ENCODE data around the gene ZNF683.

Gene ZNF683

GRCh38 chr1:26346274-26347033, 26.1 kb downstream of the ZNF683 start:
- no peak overlapping the region for H3K4me3 ChIP-seq (replicated peaks in 1 of 2; ENCODE audit: low read depth in 2 of 2, low read length in 2 of 2)
- no peak for TF ChIP-seq CTCF (IDR thresholded peaks at IDR 0.05; ENCODE audit: low read depth, low read length)
- DNase-seq (ENCODE audit: low read depth in 2 of 2) = no peak

DNA sequence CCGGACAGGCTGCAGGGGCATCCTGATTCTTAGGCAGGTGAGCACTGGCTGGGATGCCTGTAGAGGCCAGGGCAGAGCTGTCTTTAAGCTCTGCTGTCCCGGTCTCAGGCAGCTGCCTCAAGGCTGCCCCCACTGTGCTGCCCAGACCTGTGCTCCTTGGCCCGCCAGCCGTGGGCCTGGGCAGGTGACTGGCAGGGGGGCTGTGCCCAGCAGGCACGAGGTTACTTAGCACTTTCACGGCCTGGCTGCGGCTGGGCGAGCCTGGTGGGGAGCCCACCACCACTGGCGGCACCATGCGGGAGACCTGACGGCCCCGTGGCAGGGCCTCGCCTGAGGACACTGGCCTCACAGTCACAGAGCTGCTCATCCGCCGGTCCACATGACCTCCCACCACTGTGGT, 26.8 kb downstream of the ZNF683 start:
- TF ChIP-seq CTCF (IDR thresholded peaks at IDR 0.05; ENCODE audit: low read depth, low read length) = no peak
- no peak for DNase-seq (ENCODE audit: low read depth in 2 of 2)
- no peak overlapping the region for H3K4me3 ChIP-seq (replicated peaks in 1 of 2; ENCODE audit: low read depth in 2 of 2, low read length in 2 of 2)

DNA sequence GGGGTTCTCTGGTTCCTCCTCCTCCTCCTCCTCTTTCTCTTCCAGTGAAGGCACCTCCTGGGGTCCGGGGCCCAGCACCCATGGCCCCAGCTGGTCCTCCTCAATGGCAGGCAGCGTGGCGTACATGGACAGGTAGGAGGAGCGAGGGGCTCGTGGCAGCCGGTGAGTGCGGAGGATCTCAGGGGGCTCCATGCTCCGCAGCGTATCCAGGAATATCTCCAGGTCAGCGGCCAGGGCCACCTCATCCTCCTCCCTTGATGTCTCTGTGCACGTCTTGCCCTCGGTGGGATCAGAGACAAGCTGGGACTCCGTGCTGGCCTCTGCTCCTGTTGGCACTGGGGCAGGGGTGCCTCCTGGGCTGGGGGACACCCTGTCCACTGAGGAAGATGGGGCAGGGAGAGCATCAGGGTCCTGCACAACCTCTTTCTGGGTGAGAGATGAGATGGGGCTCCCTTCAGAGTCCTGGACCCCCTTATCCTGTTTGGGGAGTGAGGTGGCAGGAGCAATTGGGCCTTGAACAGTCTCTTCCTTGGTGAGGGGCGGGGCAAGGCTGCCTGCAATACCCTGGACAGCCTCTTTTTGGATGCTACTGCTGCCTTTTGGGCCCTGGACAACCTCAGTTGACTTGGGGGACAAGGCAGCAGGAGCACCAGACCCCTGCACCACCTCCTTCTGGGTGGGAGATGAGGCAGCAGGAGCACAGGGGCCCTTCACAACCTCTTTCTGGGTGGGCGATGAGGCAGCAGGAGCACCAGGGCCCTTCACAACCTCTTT, 28.2 kb downstream of the ZNF683 start:
- DNase-seq (ENCODE audit: low read depth in 2 of 2) = no peak
- H3K4me3 ChIP-seq (replicated peaks in 1 of 2; ENCODE audit: low read depth in 2 of 2, low read length in 2 of 2) = no peak overlapping the region
- no peak for TF ChIP-seq CTCF (IDR thresholded peaks at IDR 0.05; ENCODE audit: low read depth, low read length)

GRCh38 chr1:26340047-26340481, 32.5 kb downstream of the ZNF683 start:
- no peak for TF ChIP-seq CTCF (IDR thresholded peaks at IDR 0.05; ENCODE audit: low read depth, low read length)
- H3K4me3 ChIP-seq (replicated peaks in 1 of 2; ENCODE audit: low read depth in 2 of 2, low read length in 2 of 2) = no peak overlapping the region
- no peak for DNase-seq (ENCODE audit: low read depth in 2 of 2)

DNA sequence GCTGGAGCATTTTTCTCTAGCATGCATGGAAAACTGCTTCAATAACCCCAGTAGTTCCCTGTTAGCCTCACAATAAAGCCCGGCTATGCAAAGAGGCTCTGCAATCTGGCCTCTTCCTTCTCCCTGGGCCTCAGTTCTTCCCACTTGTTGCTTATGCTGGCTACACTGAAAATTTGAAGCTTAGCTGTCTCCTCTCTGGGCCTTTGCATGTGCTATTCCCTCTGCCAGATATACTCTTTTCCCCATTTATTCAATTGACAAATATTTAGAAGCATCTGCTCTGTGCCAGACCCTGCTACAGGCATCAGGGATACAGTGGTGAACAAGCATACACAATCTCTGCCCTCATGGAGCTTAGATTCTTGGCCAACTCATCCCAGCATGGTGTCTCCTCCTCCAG, 33.9 kb downstream of the ZNF683 start:
- DNase-seq (ENCODE audit: low read depth in 2 of 2) = no peak
- TF ChIP-seq CTCF (IDR thresholded peaks at IDR 0.05; ENCODE audit: low read depth, low read length) = no peak
- no peak overlapping the region for H3K4me3 ChIP-seq (replicated peaks in 1 of 2; ENCODE audit: low read depth in 2 of 2, low read length in 2 of 2)

DNA sequence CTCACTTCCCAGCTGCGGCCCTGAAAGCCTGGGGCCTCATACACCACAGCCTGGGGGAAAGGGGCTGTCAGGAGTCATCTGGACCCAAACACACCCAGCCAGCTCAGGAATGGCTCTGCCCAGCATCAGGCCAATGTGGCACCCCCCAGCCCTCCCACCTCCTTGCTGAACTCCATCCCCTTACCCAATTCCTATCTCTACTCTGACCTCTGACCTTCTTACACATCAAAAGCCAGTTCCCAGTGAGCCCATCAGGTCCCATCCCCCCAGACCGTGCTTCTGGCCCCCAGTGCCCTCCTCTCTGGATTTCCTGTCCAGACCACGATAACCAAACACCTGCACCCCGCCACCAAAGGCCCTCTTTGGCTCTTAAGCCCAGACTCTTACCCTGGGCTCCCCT, 34.9 kb downstream of the ZNF683 start:
- no peak overlapping the region for H3K4me3 ChIP-seq (replicated peaks in 1 of 2; ENCODE audit: low read depth in 2 of 2, low read length in 2 of 2)
- no peak for TF ChIP-seq CTCF (IDR thresholded peaks at IDR 0.05; ENCODE audit: low read depth, low read length)
- DNase-seq (ENCODE audit: low read depth in 2 of 2) = no peak
